ENCODE data around the gene LRCH1. TPM values are rescaled to one million over a fixed set of nuclear protein-coding genes. Genes with fewer than 3 reads are reported as not detected.
A peak's percentile ranks its signal among the peaks of the same experiment; 100 is the strongest.

Gene LRCH1
- total and polyA plus RNA-seq, 2 experiments from 2014 or later: 4.7 to 5.0 TPM

DNA sequence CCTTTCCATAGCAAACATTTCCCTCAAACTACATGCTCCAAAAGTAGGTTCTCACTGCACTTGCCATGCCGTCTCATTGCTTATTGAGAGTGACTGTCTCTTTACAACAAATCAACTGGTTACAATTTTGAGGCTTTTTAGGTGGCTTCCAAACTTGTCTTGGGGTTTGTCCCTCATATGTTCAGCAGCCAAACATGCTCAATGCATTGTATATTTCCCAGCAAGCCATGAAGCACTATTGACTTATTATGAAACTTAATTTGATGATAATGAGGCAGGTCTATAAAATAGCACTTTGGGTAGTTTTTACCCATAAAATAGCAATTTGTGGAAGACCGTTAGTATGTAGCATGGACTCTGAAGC lies 78.2 kb downstream of the LRCH1 start:
- no peaks in the 10 kb centered on the region for H3K27me3 ChIP-seq (replicated peaks; ENCODE audit: insufficient read depth)
- H3K27ac ChIP-seq: no peak overlapping the region

DNA sequence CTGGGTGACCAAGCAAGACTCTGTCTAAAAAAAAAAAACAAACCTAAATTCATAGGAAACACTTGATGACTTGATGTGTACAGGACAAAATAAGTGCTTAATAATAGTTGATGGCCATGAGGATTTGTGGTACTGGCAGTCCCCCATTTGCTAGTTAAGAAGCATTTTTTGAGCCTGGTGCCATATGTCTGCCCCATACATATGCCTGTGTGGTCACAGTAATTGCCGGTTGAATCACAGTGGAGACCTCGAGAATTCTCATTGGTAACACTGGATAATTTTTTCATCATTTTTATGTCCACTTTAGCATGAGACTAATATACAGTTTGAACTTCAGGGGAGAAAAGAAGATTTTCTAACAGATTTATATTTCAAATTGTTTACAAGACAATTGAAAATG lies 79.2 kb downstream of the LRCH1 start:
- Histone ChIP-seq H3K4me1 (ENCODE audit: insufficient read depth) (peaks cover 11% of the 10 kb centered on the region), H3K36me3 (ENCODE audit: low read depth) (no peaks in the 10 kb centered on the region), H3K27ac (no peak overlapping the region), H3K27me3 (replicated peaks; ENCODE audit: insufficient read depth) (no peaks in the 10 kb centered on the region), H4K20me1 (ENCODE audit: insufficient read depth) (no peaks in the 10 kb centered on the region), H3K79me2 (ENCODE audit: insufficient read depth) (peaks cover 87% of the 10 kb centered on the region), H3F3A (ENCODE audit: insufficient read depth) (0 out of 2 replicates have a peak, but pooled peaks cover 6% of the 10 kb centered on the region), H3K4me2 (ENCODE audit: unreplicated experiment) (no peak overlapping the region), H3K9ac (no peak overlapping the region), H3K9me3 (ENCODE audit: low read depth) (no peaks in the 10 kb centered on the region), H3K4me3 (no peak overlapping the region), H2AFZ (no peak overlapping the region), H3K9me2 (ENCODE audit: insufficient read depth) (no peaks in the 10 kb centered on the region)
- in situ Hi-C loops (cut with MboI): no loop called here
- DNase-seq: no peak
- TF ChIP-seq EZH2 (IDR thresholded peaks at IDR 0.05; ENCODE audit: insufficient read depth, poor library complexity, severe bottlenecking) (no peak), EZH2phosphoT487 (IDR thresholded peaks at IDR 0.05; ENCODE audit: insufficient read depth, low read depth) (no peak)
- 97 to 99% methylated on average over 2 of the region's 2 CpGs for WGBS, 2 experiments (ENCODE audit: low coverage in 1 of 2, low lambda C conversion rate in 2 of 2, missing lambda C conversion rate in 2 of 2)

More for the DNA sequence above, 78.2 kb downstream of the LRCH1 start:
- Histone ChIP-seq H3K36me3 (ENCODE audit: low read depth) (no peaks in the 10 kb centered on the region), H3K9ac (no peak overlapping the region), H4K20me1 (ENCODE audit: insufficient read depth) (no peaks in the 10 kb centered on the region), H3K4me1 (ENCODE audit: insufficient read depth) (peaks cover 11% of the 10 kb centered on the region), H3K9me2 (ENCODE audit: insufficient read depth) (no peaks in the 10 kb centered on the region), H3F3A (ENCODE audit: insufficient read depth) (0 out of 2 replicates have a peak, but pooled peaks cover 6% of the 10 kb centered on the region), H3K79me2 (ENCODE audit: insufficient read depth) (peaks cover 86% of the 10 kb centered on the region), H2AFZ (no peak overlapping the region), H3K9me3 (ENCODE audit: low read depth) (no peaks in the 10 kb centered on the region), H3K4me2 (ENCODE audit: unreplicated experiment) (no peak overlapping the region), H3K4me3 (no peak overlapping the region)
- DNase-seq: no peak
- in situ Hi-C loops (cut with MboI): no loop called here
- 96 to 99% methylated on average over 2 of the region's 2 CpGs for WGBS, 2 experiments (ENCODE audit: low coverage in 1 of 2, low lambda C conversion rate in 2 of 2, missing lambda C conversion rate in 2 of 2)
- TF ChIP-seq EZH2phosphoT487 (IDR thresholded peaks at IDR 0.05; ENCODE audit: insufficient read depth, low read depth): no peak
- TF ChIP-seq EZH2 (IDR thresholded peaks at IDR 0.05; ENCODE audit: insufficient read depth, poor library complexity, severe bottlenecking): no peak

GRCh38 chr13:46633416-46633815 lies 80.4 kb downstream of the LRCH1 start:
- Histone ChIP-seq H3K9ac (no peak overlapping the region), H3K4me2 (ENCODE audit: unreplicated experiment) (peak overlapping the region; percentile 15), H3K36me3 (ENCODE audit: low read depth) (no peaks in the 10 kb centered on the region; the same call in 1 of the 2 replicates), H3F3A (ENCODE audit: insufficient read depth) (0 out of 2 replicates have a peak, but pooled peaks cover 6% of the 10 kb centered on the region), H3K9me3 (ENCODE audit: low read depth) (no peaks in the 10 kb centered on the region), H3K27me3 (replicated peaks; ENCODE audit: insufficient read depth) (no peaks in the 10 kb centered on the region), H2AFZ (0 out of 2 replicates have a peak overlapping the region, but pooled peaks have one; percentile 13), H3K79me2 (ENCODE audit: insufficient read depth) (peaks cover 87% of the 10 kb centered on the region), H3K4me3 (no peak overlapping the region), H3K4me1 (ENCODE audit: insufficient read depth) (peaks cover 11% of the 10 kb centered on the region), H3K27ac (peak overlapping the region; percentile 17), H4K20me1 (ENCODE audit: insufficient read depth) (no peaks in the 10 kb centered on the region), H3K9me2 (ENCODE audit: insufficient read depth) (no peaks in the 10 kb centered on the region)
- WGBS, 2 experiments (ENCODE audit: low coverage in 1 of 2, low lambda C conversion rate in 2 of 2, missing lambda C conversion rate in 2 of 2): 17 to 19% methylated on average over 3 of the region's 3 CpGs
- TF ChIP-seq EZH2phosphoT487 (IDR thresholded peaks at IDR 0.05; ENCODE audit: insufficient read depth, low read depth): no peak
- TF ChIP-seq EZH2 (IDR thresholded peaks at IDR 0.05; ENCODE audit: insufficient read depth, poor library complexity, severe bottlenecking): no peak
- in situ Hi-C loops (cut with MboI): no loop called here
- DNase-seq: peak; percentile 76

DNA sequence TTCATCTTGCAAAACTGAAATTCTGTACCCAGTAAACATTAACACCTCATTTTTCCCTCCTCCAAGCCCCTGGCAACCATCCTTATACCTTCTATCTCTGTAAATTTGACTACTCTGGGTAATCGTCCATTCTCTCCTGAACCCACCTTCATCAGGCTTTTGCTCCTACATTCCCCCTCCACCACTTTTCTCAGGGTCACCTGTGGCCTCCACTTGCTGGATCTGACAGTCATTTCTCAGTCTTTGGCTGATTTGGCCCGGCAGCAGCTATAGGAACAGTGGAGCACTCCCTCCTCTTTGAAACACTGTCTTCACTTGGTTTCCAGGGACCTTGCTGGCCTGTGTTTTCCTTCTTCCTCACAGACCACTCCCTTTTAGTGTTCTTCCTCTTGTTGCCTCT lies 83.5 kb downstream of the LRCH1 start:
- peaks cover 29% of the 10 kb centered on the region for H3K4me1 ChIP-seq (ENCODE audit: insufficient read depth)
- no peak overlapping the region for H3K4me3 ChIP-seq
- no peak overlapping the region for H3K27ac ChIP-seq
- no peak overlapping the region for H3K9ac ChIP-seq
- DNase-seq: no peak
- peaks cover 87% of the 10 kb centered on the region for H3K79me2 ChIP-seq (ENCODE audit: insufficient read depth)
- TF ChIP-seq EZH2phosphoT487 (IDR thresholded peaks at IDR 0.05; ENCODE audit: insufficient read depth, low read depth) (no peak), EZH2 (IDR thresholded peaks at IDR 0.05; ENCODE audit: insufficient read depth, poor library complexity, severe bottlenecking) (no peak)
- H4K20me1 ChIP-seq (ENCODE audit: insufficient read depth): no peaks in the 10 kb centered on the region
- no peaks in the 10 kb centered on the region; the same call in 1 of the 2 replicates for H3K36me3 ChIP-seq (ENCODE audit: low read depth)
- no peak overlapping the region for H3K4me2 ChIP-seq (ENCODE audit: unreplicated experiment)
- 49 to 50% methylated on average over 2 of the region's 2 CpGs for WGBS, 2 experiments (ENCODE audit: low coverage in 1 of 2, low lambda C conversion rate in 2 of 2, missing lambda C conversion rate in 2 of 2)
- H2AFZ ChIP-seq: no peak overlapping the region
- peaks cover 24% of the 10 kb centered on the region for H3F3A ChIP-seq (ENCODE audit: insufficient read depth)
- no peaks in the 10 kb centered on the region for H3K9me2 ChIP-seq (ENCODE audit: insufficient read depth)
- no peaks in the 10 kb centered on the region for H3K9me3 ChIP-seq (ENCODE audit: low read depth)
- in situ Hi-C loops (cut with MboI): no loop called here
- H3K27me3 ChIP-seq (replicated peaks; ENCODE audit: insufficient read depth): no peaks in the 10 kb centered on the region

GRCh38 chr13:46637213-46637612 lies 84.2 kb downstream of the LRCH1 start:
- no peak overlapping the region for H3K9ac ChIP-seq
- no peaks in the 10 kb centered on the region; the same call in 1 of the 2 replicates for H3K36me3 ChIP-seq (ENCODE audit: low read depth)
- in situ Hi-C loops (cut with MboI): no loop called here
- no peak overlapping the region for H3K4me3 ChIP-seq
- DNase-seq: no peak
- WGBS, 2 experiments (ENCODE audit: low coverage in 1 of 2, low lambda C conversion rate in 2 of 2, missing lambda C conversion rate in 2 of 2): 97 to 98% methylated on average over 4 of the region's 4 CpGs
- no peaks in the 10 kb centered on the region for H3K9me2 ChIP-seq (ENCODE audit: insufficient read depth)
- H3K27me3 ChIP-seq (replicated peaks; ENCODE audit: insufficient read depth): no peaks in the 10 kb centered on the region
- no peak overlapping the region for H2AFZ ChIP-seq
- H3K79me2 ChIP-seq (ENCODE audit: insufficient read depth): peaks cover 88% of the 10 kb centered on the region
- no peaks in the 10 kb centered on the region for H4K20me1 ChIP-seq (ENCODE audit: insufficient read depth)
- no peak overlapping the region for H3K27ac ChIP-seq
- no peak overlapping the region for H3K4me2 ChIP-seq (ENCODE audit: unreplicated experiment)
- no peaks in the 10 kb centered on the region for H3K9me3 ChIP-seq (ENCODE audit: low read depth)
- TF ChIP-seq EZH2 (IDR thresholded peaks at IDR 0.05; ENCODE audit: insufficient read depth, poor library complexity, severe bottlenecking): no peak
- TF ChIP-seq EZH2phosphoT487 (IDR thresholded peaks at IDR 0.05; ENCODE audit: insufficient read depth, low read depth): no peak
- H3K4me1 ChIP-seq (ENCODE audit: insufficient read depth): peaks cover 35% of the 10 kb centered on the region
- peaks cover 26% of the 10 kb centered on the region for H3F3A ChIP-seq (ENCODE audit: insufficient read depth)
